NCI-H748 (cell line): Measurements from ENCODE around the gene PDZD7.

Experiments
- DNase-seq: peaks from one replicate; lab custom pipeline; 2025; ENCODE audit not compliant: unreplicated experiment; lab: John Stamatoyannopoulos, UW

PDZD7 gene

DNA sequence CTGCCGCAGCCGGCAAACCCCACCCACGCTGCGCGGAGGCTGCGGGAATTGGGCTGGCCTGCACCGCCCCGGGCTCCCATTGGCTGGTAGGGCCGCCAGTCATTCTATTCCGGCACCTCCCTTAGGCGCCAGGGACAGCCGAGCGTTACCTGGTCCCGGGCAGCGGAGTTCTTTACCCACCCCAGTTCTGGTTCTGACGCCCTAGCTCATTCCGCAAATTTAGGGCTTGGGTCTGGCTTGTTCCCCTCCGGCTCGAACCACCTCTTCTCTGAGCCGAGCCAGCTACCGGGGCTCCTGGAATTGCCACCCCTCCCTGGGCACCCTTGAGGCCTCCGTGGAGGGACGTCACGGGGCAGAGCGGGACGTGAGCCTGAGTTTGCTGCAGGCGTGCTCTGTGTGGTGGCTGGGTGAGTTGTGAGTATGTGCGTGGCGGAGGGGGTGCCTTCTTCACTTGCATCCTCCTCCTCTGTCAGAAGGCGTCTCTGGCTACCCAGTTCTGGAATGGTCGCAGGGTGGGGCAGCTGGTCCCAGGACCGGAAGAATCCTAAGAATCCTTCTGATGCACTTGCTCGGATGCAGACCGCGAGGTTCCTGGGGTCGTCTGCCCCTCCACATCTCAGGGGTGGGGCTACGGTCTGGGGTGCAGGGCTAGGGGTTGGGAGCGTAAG is at the start of gene PDZD7, which contains the start of gene SFXN3:
PDZD7 (minus strand) TSS at position 2 of the 668 bp plus-strand sequence. CDS start 910 bp downstream, outside the sequence.
SFXN3 (plus strand) TSS at position 107 of the 668 bp plus-strand sequence. CDS start 3,461 bp downstream, outside the sequence.
- peak; percentile 88 for DNase-seq

- DNase-seq, result no peak
Observed at GRCh38 chr10:101079874-101080273, 48.9 kb upstream of the PDZD7 start.

- DNase-seq, result no peak
Observed at GRCh38 chr10:101076630-101077029, 45.7 kb upstream of the PDZD7 start.

- no peak for DNase-seq
Observed at GRCh38 chr10:101075775-101076174, 44.8 kb upstream of the PDZD7 start.

DNA sequence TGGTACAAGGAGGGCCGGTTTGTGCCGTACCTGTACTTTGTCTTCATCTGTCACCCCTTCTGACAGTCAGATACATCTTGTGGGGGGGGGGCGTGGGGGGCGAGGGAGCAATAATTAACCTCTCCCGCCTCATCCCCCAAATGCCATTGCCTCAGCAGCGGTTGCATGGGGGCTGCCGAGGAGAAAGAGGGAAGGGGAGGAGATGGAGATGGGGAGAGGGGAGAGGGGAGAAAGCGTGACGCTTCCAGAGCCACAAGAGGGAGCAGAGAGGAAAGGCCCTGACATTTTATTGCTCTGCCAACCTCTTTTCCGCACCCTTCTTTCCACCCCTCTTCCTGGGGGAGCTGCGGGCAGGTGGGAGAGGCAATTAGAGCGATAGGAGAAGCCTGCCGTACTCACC is 42.7 kb upstream of the PDZD7 start:
- DNase-seq, result no peak

GRCh38 chr10:101072923-101073322 is 42.0 kb upstream of the PDZD7 start:
- no peak for DNase-seq

DNA sequence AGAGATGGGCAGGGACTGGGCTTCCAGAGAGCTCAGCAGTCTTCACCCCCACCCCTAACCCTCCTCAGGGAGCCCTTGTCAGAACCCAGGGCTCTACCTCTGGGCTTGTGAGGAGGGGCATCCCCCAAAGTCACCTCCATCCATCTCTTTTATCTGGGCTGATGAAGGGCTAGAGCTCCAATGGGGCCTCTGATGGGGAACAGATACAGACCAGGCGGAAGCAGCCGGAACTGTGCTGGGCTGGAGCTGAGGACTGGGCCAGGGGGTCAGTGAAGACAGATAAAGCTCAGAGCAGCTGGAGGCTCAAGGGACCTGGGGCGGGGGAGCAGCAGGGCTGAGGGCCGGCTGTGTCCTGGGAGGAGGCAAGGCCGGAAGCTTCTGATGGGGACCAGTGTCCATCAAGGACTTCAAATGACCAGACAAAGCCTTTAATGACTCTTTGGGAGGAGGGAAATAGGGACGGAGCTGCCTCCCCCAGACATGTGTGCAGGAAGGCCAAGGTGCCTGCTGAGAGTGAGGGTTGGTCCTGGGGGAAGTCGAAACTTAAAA is 41.0 kb upstream of the PDZD7 start:
- no peak for DNase-seq

GRCh38 chr10:101071267-101071884 is 40.4 kb upstream of the PDZD7 start:
- no peak for DNase-seq

- no peak for DNase-seq
Observed at GRCh38 chr10:101070098-101070497, 39.2 kb upstream of the PDZD7 start.

- DNase-seq, result no peak
Observed at GRCh38 chr10:101069441-101069840, 38.5 kb upstream of the PDZD7 start.

- DNase-seq, result peak; percentile 80
Observed at GRCh38 chr10:101067356-101068083, 36.6 kb upstream of the PDZD7 start.

- DNase-seq, result peak; percentile 49
Observed at GRCh38 chr10:101066896-101067355, 36.0 kb upstream of the PDZD7 start.

DNA sequence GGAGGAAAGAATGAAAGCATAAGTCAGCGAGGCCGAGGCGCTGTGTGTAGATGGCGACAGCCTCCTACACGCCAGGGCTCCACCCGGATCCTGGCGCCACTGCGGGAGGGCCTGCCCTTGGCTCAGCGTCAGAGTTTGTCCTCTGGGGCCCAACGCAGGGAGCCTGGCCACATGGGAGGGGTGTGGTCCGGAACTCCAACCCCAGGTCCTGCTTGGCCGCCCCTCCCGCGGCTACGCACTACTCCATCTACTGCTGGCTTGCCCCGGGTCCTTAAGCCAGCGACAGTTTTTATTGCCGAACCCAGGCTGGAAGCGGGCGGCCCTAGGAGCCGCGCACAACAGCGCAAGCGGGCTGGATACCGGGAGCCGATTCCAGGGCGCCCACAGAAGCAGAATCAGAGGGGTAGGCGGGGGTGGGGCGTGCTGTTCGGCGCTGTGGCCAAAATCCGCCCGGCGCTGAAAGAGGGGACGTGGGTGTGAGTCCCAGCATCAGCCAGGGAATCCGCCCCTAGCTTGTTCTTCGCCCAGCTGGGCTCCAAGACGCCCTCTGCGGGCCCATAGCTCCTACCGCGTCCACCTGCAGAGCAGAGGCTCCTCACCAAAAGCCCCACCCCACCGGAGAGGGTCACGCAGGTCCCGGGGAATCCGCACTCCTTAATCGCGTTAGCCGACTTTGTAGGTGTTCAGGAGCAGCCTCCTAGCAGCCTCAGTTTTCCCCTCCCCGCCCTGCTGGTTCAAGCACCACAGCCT is 35.4 kb upstream of the PDZD7 start:
- DNase-seq, result peak; percentile 63

- no peak for DNase-seq
Observed at GRCh38 chr10:101065481-101066145, 34.7 kb upstream of the PDZD7 start.

- DNase-seq, result no peak
Observed at GRCh38 chr10:101064415-101065030, 33.6 kb upstream of the PDZD7 start.

- DNase-seq, result no peak
Observed at GRCh38 chr10:101063548-101064414, 32.9 kb upstream of the PDZD7 start.

- DNase-seq, result no peak
Observed at GRCh38 chr10:101063050-101063525, 32.2 kb upstream of the PDZD7 start.

- peak; percentile 75 for DNase-seq
Observed at GRCh38 chr10:101062232-101063049, 31.5 kb upstream of the PDZD7 start.
